Measurements from ENCODE around the gene PARP1. TPM values are rescaled to one million over a fixed set of nuclear protein-coding genes. Genes with fewer than 3 reads are reported as not detected.

The PARP1 gene
- total RNA-seq, 4 donors from 2014 or later, result 62.3 to 76.9 (median 63.4) TPM

DNA sequence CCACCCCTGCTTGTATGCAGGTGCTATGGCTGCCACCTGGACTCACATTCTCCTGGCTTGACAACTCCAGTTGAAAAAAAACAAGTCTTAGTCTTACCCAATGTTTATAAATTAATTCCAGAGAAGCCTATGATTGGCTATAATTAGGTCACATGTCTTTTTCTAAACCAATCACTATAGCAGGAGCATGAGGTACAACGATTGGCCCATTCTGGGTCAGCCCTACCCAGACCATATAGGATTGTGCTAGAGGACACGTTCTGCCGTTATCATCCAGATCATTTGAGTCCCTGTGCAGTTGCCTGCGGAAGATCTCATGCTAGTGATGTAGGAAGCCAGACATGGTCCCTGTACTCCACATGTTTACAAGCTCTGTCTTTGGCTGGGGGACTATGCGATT, 41.9 kb upstream of the PARP1 start:
- TF ChIP-seq, protein P1, sequence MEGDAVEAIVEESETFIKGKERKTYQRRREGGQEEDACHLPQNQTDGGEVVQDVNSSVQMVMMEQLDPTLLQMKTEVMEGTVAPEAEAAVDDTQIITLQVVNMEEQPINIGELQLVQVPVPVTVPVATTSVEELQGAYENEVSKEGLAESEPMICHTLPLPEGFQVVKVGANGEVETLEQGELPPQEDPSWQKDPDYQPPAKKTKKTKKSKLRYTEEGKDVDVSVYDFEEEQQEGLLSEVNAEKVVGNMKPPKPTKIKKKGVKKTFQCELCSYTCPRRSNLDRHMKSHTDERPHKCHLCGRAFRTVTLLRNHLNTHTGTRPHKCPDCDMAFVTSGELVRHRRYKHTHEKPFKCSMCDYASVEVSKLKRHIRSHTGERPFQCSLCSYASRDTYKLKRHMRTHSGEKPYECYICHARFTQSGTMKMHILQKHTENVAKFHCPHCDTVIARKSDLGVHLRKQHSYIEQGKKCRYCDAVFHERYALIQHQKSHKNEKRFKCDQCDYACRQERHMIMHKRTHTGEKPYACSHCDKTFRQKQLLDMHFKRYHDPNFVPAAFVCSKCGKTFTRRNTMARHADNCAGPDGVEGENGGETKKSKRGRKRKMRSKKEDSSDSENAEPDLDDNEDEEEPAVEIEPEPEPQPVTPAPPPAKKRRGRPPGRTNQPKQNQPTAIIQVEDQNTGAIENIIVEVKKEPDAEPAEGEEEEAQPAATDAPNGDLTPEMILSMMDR (IDR thresholded peaks at IDR 0.05), result no peak
- ATAC-seq (ENCODE audit: low FRiP score), result no peak

DNA sequence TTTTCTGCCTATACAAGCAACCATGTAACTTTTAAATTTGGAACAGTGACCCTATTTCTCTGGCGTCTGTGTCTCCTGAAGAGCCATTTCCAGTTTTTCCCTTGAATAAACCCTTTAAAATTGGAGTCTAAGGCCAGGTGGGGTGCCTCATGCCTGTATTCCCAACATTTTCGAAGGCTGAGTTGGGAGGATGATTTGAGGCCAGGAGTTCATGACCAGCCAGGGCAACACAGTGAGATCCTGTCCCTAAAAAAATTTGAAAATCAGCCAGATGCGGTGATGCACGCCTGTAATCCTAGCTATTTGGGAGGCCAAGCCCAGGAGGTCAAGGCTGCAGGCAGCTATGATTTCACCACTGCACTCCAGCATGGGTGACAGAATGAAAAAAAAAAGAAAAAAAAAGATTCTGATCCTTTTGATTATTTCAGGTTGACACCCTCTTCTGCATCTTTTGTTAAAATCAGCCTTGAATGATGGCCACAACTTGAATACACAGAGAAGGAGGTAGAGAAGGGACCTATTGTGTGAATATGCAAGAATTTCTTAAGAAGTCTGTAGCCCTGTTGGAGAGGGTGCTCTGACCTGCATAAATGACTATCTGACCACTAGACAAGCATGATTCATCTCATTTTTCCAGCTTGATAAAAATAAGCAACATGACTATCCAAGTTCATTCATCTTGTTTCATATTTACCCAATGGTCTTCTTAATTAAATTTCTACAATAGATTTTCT, 40.2 kb upstream of the PARP1 start:
- ATAC-seq (ENCODE audit: low FRiP score), result no peak
- TF ChIP-seq, protein P1 (IDR thresholded peaks at IDR 0.05), result no peak
- no peak for DNase-seq (ENCODE audit: low spot score)

More for the DNA sequence above, 41.9 kb upstream of the PARP1 start:
- DNase-seq (ENCODE audit: low spot score), result no peak

DNA sequence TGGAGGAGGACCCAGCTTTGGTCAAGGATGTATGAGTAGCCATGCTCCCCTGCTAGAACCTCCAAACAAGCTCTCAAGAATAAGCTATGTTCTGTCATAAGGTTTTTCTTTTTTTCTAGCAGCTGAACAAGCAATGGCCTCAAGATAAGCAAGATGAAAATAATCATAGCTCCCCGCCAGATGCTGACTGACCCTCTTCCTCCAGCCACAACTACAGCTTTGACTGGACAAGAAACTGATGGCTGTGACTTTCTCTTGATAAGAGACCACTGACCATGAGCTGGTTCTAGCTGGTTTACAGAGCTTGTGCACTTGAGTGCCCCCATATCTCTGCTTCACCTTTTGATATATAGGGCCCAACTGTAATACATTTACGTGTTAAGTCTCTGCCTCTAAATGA, 38.2 kb upstream of the PARP1 start:
- TF ChIP-seq, protein P1 (IDR thresholded peaks at IDR 0.05), result no peak
- ATAC-seq (ENCODE audit: low FRiP score) (no peak), DNase-seq (ENCODE audit: low spot score) (no peak)

DNA sequence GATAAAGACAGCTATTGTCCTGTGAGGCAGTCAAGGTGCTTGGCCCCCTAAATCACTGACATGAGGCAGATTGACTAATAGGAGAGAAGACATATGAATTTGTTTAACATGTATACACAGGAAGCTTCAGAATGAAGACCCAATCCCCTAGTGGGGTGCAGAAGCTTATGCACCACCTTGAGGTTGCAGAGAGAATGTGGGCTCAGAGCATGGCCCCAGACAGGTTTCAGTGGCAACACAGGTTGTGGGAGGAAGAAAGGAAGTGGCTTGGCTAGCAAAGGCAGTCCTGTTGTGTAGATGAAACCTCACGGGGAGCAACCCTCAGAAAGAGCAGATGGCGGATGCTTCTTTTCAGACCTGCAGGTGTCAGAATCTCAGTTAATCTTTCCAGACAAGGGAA, 37.0 kb upstream of the PARP1 start:
- TF ChIP-seq, protein P1 (IDR thresholded peaks at IDR 0.05), result no peak
- no peak for ATAC-seq (ENCODE audit: low FRiP score)
- no peak for DNase-seq (ENCODE audit: low spot score)

DNA sequence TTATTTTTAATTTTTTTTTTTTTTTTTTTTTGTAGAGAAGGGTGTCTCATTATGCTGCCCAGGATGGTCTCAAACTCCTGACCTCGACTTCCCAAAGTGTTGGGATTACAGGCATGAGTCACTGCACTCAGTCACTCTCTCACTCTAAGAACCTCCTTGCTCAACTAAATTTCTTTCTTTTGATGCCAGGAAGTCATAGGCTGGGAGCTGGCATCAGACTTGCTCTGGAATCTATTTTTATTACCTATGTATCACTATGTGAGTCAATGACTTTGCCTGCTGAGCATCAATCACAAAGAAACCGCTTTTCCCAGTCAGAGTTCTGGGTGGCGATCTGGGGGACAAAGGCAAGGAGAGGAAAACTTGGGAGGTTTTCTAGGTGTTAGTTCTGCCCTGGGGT, 35.5 kb upstream of the PARP1 start:
- DNase-seq (ENCODE audit: low spot score), result no peak

DNA sequence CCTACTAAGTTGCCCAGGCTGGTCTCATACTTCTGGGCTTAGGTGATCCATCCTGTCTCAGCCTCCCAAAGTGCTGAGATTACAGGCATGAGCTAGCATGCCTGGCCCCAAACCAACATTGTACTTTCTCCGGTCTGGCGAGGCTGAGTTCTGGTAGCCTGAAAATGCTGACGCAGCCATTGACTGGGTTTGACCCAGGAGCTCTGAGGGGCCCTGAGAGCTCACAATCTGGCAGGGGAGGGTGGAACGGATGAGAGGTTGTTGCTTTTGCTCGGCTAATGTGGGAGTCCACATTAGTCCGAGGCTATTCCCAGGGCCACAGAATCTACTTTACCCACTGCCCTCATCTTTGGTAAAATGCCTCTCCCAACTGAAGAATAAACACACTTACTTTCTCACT, 35.1 kb upstream of the PARP1 start:
- no peak for ATAC-seq (ENCODE audit: low FRiP score)
- no peak for DNase-seq (ENCODE audit: low spot score)
- TF ChIP-seq, protein P1 (IDR thresholded peaks at IDR 0.05), result no peak

More for the DNA sequence above, 35.5 kb upstream of the PARP1 start:
- TF ChIP-seq, protein P1 (IDR thresholded peaks at IDR 0.05), result no peak
- ATAC-seq (ENCODE audit: low FRiP score), result peak; percentile 19

DNA sequence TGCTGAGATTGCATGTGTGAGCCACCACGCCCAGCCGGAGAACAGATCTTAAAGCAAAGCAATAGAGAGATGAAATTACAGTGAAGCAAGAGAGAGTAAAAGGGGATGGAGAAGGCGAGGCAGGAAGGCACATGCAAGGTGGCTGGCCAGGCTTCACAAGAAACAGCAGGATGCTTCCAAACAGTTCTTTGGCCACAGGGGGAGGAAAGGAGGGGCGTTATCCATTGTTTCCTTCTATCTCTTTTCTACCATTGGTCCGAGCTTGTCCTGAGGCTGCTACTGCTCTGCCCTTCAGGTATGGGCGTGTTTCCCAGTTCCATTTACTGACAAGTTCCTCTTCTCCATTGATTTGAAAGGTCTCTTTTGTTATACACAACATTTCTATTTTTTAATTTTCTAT, 33.7 kb upstream of the PARP1 start:
- DNase-seq (ENCODE audit: low spot score), result no peak
- no peak for ATAC-seq (ENCODE audit: low FRiP score)
- TF ChIP-seq, protein P1 (IDR thresholded peaks at IDR 0.05), result no peak

Measured in omental fat pad (tissue), 4 donors.